ENCODE data around the gene C22orf39. TPM values are rescaled to one million over a fixed set of nuclear protein-coding genes. Genes with fewer than 3 reads are reported as not detected.

The C22orf39 gene
- total RNA-seq, 4 donors from 2014 or later: 52.7 to 75.3 (median 57.3) TPM

- ATAC-seq (ENCODE audit: low FRiP score) (no peak), DNase-seq (ENCODE audit: low spot score) (no peak)
- TF ChIP-seq, protein P1, sequence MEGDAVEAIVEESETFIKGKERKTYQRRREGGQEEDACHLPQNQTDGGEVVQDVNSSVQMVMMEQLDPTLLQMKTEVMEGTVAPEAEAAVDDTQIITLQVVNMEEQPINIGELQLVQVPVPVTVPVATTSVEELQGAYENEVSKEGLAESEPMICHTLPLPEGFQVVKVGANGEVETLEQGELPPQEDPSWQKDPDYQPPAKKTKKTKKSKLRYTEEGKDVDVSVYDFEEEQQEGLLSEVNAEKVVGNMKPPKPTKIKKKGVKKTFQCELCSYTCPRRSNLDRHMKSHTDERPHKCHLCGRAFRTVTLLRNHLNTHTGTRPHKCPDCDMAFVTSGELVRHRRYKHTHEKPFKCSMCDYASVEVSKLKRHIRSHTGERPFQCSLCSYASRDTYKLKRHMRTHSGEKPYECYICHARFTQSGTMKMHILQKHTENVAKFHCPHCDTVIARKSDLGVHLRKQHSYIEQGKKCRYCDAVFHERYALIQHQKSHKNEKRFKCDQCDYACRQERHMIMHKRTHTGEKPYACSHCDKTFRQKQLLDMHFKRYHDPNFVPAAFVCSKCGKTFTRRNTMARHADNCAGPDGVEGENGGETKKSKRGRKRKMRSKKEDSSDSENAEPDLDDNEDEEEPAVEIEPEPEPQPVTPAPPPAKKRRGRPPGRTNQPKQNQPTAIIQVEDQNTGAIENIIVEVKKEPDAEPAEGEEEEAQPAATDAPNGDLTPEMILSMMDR (IDR thresholded peaks at IDR 0.05): no peak
These were observed 35.8 kb downstream of the C22orf39 start for GRCh38 chr22:19411690-19412045.

GRCh38 chr22:19410941-19411689, 36.4 kb downstream of the C22orf39 start:
- no peak for ATAC-seq (ENCODE audit: low FRiP score)
- no peak for DNase-seq (ENCODE audit: low spot score)
- TF ChIP-seq, protein P1 (IDR thresholded peaks at IDR 0.05): no peak

GRCh38 chr22:19407649-19408606, 39.6 kb downstream of the C22orf39 start:
- ATAC-seq (ENCODE audit: low FRiP score) (no peak), DNase-seq (ENCODE audit: low spot score) (no peak)
- TF ChIP-seq, protein P1 (IDR thresholded peaks at IDR 0.05): no peak

DNA sequence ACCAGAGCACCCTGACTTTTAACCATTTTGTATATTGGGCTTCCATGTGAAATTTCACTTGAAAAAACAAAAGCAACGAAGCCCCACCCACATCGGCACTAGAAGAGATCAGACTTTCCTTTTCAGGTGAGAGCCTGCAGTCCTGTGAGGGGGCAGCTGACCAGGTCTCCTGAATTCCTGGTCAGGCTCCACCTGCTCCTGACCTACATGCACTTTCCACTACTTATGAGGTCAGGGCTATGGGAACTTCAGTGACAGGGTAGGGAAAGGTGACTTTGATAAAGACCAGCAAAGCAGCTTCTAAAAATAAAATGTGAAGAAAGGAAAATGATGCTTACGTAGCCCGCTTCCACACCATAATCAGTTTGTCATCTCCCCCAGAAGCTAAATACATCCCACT, 40.7 kb downstream of the C22orf39 start:
- ATAC-seq (ENCODE audit: low FRiP score) (no peak), DNase-seq (ENCODE audit: low spot score) (no peak)
- TF ChIP-seq, protein P1 (IDR thresholded peaks at IDR 0.05): no peak

GRCh38 chr22:19406281-19406811, 41.2 kb downstream of the C22orf39 start:
- no peak for ATAC-seq (ENCODE audit: low FRiP score)
- TF ChIP-seq, protein P1 (IDR thresholded peaks at IDR 0.05): no peak

DNA sequence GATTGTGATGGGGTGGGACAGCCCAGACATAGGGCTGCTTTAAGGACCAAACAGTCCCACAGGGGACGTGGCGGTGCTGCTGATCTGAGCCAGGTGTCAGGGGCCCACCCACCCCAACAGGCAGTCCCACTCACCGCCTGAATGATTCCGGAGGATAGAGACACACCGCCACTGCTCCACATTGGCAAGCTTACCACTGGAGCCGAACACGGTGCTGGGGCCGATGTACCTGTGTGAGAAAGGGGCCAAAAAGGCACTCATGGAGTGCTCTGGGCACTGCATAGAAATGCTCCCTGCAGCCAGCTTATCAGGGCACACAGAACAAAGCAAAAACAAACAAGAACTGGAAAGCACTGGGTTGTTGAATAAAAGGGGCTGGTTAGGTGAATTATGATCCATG, 41.9 kb downstream of the C22orf39 start:
- ATAC-seq (ENCODE audit: low FRiP score) (no peak), DNase-seq (ENCODE audit: low spot score) (no peak)
- TF ChIP-seq, protein P1 (IDR thresholded peaks at IDR 0.05): no peak

More at GRCh38 chr22:19406281-19406811, 41.2 kb downstream of the C22orf39 start:
- no peak for DNase-seq (ENCODE audit: low spot score)

Measured in omental fat pad (tissue), 4 donors.